ENCODE results near the gene MMP21. TPM values are rescaled to one million over a fixed set of nuclear protein-coding genes. Genes with fewer than 3 reads are reported as not detected.

Gene MMP21
- total and polyA plus RNA-seq, 10 of the 15 experiments (the other 5 are each of a cell fraction or from before 2014, with no cell fraction given), result 0.08 to 0.24 TPM; not detected in 8

DNA sequence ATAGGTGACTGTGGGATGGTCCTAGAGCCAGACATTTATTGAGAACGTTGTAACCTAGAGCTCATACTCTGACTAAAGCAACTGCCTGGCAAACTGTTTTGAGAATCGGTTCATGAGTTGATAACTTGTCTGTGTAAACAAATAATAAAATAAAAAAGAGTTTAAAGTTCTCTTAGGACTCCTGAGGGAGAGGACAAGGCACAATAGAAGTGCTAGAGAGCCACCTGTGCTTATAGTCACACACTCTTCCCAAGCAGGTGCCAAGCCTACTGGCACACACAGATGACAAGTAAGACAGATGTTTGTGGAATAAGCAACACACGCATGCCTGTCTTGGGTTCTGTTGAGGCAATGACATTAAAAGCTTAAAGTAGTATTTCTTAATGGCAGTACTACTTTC, 48.2 kb downstream of the MMP21 start:
- no TSS peak for BruUV-seq (replicated peaks)
- ChIA-PET POLR2A (interaction anchor here (0.7 kb wide), 1 partner anchor 88 kb away, joined by 5 read pairs; no protein-coding TSS in a partner anchor), RAD21 (ENCODE audit: unreplicated experiment) (no interaction called here), CTCF (no interaction called here), SMC1A (ENCODE audit: uncharacterized antibody, unreplicated experiment) (no interaction called here)
- Histone ChIP-seq H3K4me1 (ENCODE audit: control insufficient read depth, insufficient read depth, low read length) (no peaks in the 10 kb centered on the region), H3K4me3 (no peak overlapping the region), H3K27me3 (replicated peaks in 1 of 2; ENCODE audit: control insufficient read depth in 2 of 2, insufficient read depth in 2 of 2, low read length in 1 of 2) (no peaks in the 10 kb centered on the region), H3K9ac (ENCODE audit: control insufficient read depth, insufficient read depth, low read length) (no peak overlapping the region), H3K79me2 (ENCODE audit: control insufficient read depth, insufficient read depth, low read length) (peaks cover 3% of the 10 kb centered on the region), H3K9me3 (replicated peaks; ENCODE audit: control insufficient read depth, insufficient read depth, low read length) (no peaks in the 10 kb centered on the region), H3K36me3 (ENCODE audit: control insufficient read depth in 2 of 2, insufficient read depth in 2 of 2, low read length in 1 of 2) (peaks cover 10 to 43% of the 10 kb centered on the region in 2 experiments), H3K4me2 (ENCODE audit: control insufficient read depth, insufficient read depth) (no peak overlapping the region), H3K27ac (ENCODE audit: control insufficient read depth, insufficient read depth) (no peak overlapping the region), H2AFZ (ENCODE audit: control insufficient read depth, low read depth, low read length) (no peak overlapping the region), H4K20me1 (ENCODE audit: control insufficient read depth, insufficient read depth) (no peaks in the 10 kb centered on the region)
- 67% methylated on average over 3 of the region's 3 CpGs for WGBS (ENCODE audit: insufficient coverage, insufficient replicate concordance, low lambda C conversion rate, missing lambda C conversion rate)
- no peak for DNase-seq (ENCODE audit: low read depth, low spot score)
- intact Hi-C loops (cut with micrococcal nuclease; ENCODE audit: unreplicated experiment), result no loop called here
- in situ Hi-C loops (cut with MboI), result no loop called here
- no peak for FAIRE-seq
- TF ChIP-seq ZNF217 (IDR thresholded peaks at IDR 0.05) (no peak), ATF3 (IDR thresholded peaks at IDR 0.05; ENCODE audit: borderline replicate concordance, extremely low read depth, low read depth, low read length) (no peak), RAD21 (IDR thresholded peaks at IDR 0.05; ENCODE audit: insufficient read depth, low read depth, low read length) (no peak), NFYA (IDR thresholded peaks at IDR 0.05; ENCODE audit: borderline replicate concordance, low read depth, low read length) (no peak)
- no peak for ATAC-seq

- Histone ChIP-seq H3K9ac (ENCODE audit: control insufficient read depth, insufficient read depth, low read length) (no peak overlapping the region), H3K27ac (ENCODE audit: control insufficient read depth, insufficient read depth) (no peak overlapping the region), H2AFZ (ENCODE audit: control insufficient read depth, low read depth, low read length) (no peak overlapping the region), H3K36me3 (ENCODE audit: control insufficient read depth in 2 of 2, insufficient read depth in 2 of 2, low read length in 1 of 2) (peaks cover 9 to 39% of the 10 kb centered on the region in 2 experiments), H3K4me1 (ENCODE audit: control insufficient read depth, insufficient read depth, low read length) (0 out of 2 replicates have a peak, but pooled peaks cover under 1% of the 10 kb centered on the region), H3K4me2 (ENCODE audit: control insufficient read depth, insufficient read depth) (no peak overlapping the region), H3K79me2 (ENCODE audit: control insufficient read depth, insufficient read depth, low read length) (peaks cover 7% of the 10 kb centered on the region), H3K9me3 (replicated peaks; ENCODE audit: control insufficient read depth, insufficient read depth, low read length) (no peaks in the 10 kb centered on the region), H4K20me1 (ENCODE audit: control insufficient read depth, insufficient read depth) (no peaks in the 10 kb centered on the region), H3K27me3 (replicated peaks in 1 of 2; ENCODE audit: control insufficient read depth in 2 of 2, insufficient read depth in 2 of 2, low read length in 1 of 2) (no peaks in the 10 kb centered on the region), H3K4me3 (no peak overlapping the region)
- ChIA-PET SMC1A (ENCODE audit: uncharacterized antibody, unreplicated experiment) (no interaction called here), POLR2A (interaction anchor here (0.6 kb wide), 1 partner anchor 104 kb away, joined by 5 read pairs; no protein-coding TSS in a partner anchor), RAD21 (ENCODE audit: unreplicated experiment) (no interaction called here), CTCF (no interaction called here)
- in situ Hi-C loops (cut with MboI) (no loop called here), intact Hi-C loops (cut with micrococcal nuclease; ENCODE audit: unreplicated experiment) (no loop called here)
- DNase-seq (ENCODE audit: low read depth, low spot score) (no peak), FAIRE-seq (no peak), ATAC-seq (no peak)
- 93% methylated on average over 7 of the region's 7 CpGs for WGBS (ENCODE audit: insufficient coverage, insufficient replicate concordance, low lambda C conversion rate, missing lambda C conversion rate)
- no TSS peak for BruUV-seq (replicated peaks)
- TF ChIP-seq SMAD5 (IDR thresholded peaks at IDR 0.05; ENCODE audit: low read depth) (no peak), TBL1XR1 (IDR thresholded peaks at IDR 0.05; ENCODE audit: low read depth, low read length) (no peak), NR2C1 (IDR thresholded peaks at IDR 0.05) (no peak), MEF2A (IDR thresholded peaks at IDR 0.05; ENCODE audit: insufficient read depth, low read depth, low read length) (no peak)
- TF ChIP-seq, protein P1, sequence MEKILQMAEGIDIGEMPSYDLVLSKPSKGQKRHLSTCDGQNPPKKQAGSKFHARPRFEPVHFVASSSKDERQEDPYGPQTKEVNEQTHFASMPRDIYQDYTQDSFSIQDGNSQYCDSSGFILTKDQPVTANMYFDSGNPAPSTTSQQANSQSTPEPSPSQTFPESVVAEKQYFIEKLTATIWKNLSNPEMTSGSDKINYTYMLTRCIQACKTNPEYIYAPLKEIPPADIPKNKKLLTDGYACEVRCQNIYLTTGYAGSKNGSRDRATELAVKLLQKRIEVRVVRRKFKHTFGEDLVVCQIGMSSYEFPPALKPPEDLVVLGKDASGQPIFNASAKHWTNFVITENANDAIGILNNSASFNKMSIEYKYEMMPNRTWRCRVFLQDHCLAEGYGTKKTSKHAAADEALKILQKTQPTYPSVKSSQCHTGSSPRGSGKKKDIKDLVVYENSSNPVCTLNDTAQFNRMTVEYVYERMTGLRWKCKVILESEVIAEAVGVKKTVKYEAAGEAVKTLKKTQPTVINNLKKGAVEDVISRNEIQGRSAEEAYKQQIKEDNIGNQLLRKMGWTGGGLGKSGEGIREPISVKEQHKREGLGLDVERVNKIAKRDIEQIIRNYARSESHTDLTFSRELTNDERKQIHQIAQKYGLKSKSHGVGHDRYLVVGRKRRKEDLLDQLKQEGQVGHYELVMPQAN (conservative IDR thresholded peaks at IDR 0.05), result no peak
Measured at GRCh38 chr10:125726914-125727313, 48.7 kb downstream of the MMP21 start.
